ENCODE data around the gene IRF2BPL.

DNA sequence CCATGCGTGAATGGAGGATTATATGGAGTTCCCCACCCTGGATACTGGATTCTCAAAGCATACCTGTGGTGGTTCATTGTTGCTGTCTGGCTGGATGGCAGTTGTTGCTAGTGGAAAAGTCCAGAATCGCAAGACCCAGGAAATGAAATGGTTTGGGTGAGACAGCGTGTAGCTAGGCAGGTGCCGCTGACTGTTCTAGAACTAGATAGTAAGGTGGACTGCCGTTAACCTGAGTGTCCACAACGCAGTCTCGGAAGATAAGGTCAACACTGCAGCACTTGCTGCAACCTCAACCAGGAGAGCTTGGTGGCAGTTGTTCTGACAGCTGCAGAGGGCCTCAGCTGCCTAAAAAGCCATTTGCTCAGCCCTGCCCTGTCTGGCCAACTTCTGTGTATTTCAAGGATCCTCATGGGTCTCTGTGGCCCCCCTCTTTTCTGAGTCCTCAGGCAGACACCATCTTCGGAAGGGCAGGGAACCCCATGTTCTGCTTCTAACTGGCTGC, 15.5 kb upstream of the IRF2BPL start:
- TF ChIP-seq, protein P1, sequence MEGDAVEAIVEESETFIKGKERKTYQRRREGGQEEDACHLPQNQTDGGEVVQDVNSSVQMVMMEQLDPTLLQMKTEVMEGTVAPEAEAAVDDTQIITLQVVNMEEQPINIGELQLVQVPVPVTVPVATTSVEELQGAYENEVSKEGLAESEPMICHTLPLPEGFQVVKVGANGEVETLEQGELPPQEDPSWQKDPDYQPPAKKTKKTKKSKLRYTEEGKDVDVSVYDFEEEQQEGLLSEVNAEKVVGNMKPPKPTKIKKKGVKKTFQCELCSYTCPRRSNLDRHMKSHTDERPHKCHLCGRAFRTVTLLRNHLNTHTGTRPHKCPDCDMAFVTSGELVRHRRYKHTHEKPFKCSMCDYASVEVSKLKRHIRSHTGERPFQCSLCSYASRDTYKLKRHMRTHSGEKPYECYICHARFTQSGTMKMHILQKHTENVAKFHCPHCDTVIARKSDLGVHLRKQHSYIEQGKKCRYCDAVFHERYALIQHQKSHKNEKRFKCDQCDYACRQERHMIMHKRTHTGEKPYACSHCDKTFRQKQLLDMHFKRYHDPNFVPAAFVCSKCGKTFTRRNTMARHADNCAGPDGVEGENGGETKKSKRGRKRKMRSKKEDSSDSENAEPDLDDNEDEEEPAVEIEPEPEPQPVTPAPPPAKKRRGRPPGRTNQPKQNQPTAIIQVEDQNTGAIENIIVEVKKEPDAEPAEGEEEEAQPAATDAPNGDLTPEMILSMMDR (IDR thresholded peaks at IDR 0.05; ENCODE audit: low read depth, low read length, missing input control), result no peak
- TF ChIP-seq, protein P2, sequence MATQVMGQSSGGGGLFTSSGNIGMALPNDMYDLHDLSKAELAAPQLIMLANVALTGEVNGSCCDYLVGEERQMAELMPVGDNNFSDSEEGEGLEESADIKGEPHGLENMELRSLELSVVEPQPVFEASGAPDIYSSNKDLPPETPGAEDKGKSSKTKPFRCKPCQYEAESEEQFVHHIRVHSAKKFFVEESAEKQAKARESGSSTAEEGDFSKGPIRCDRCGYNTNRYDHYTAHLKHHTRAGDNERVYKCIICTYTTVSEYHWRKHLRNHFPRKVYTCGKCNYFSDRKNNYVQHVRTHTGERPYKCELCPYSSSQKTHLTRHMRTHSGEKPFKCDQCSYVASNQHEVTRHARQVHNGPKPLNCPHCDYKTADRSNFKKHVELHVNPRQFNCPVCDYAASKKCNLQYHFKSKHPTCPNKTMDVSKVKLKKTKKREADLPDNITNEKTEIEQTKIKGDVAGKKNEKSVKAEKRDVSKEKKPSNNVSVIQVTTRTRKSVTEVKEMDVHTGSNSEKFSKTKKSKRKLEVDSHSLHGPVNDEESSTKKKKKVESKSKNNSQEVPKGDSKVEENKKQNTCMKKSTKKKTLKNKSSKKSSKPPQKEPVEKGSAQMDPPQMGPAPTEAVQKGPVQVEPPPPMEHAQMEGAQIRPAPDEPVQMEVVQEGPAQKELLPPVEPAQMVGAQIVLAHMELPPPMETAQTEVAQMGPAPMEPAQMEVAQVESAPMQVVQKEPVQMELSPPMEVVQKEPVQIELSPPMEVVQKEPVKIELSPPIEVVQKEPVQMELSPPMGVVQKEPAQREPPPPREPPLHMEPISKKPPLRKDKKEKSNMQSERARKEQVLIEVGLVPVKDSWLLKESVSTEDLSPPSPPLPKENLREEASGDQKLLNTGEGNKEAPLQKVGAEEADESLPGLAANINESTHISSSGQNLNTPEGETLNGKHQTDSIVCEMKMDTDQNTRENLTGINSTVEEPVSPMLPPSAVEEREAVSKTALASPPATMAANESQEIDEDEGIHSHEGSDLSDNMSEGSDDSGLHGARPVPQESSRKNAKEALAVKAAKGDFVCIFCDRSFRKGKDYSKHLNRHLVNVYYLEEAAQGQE (IDR thresholded peaks at IDR 0.05), result no peak
- TF ChIP-seq TAF1 (conservative IDR thresholded peaks at IDR 0.05), result no peak
- no peak for TF ChIP-seq YY1 (IDR thresholded peaks at IDR 0.05)
